Heart left ventricle (tissue), 13 donors: Measurements from ENCODE around the gene MGST2.

Experiments
- CTCF ChIP-seq, 12 donors: fragments of 200-600 bp; sonication (generic) in 4 of 12; IDR thresholded peaks; one replicate each; pipeline versions ENCODE4 v1.5.0 to v1.8.0; 2018 to 2022; ENCODE audit warnings: antibody characterized with exemption in 12 of 12, mild to moderate bottlenecking in 5 of 12
- POLR2A ChIP-seq, 2 donors: fragments of 450-650 bp; IDR thresholded peaks; one replicate each; pipeline ENCODE4 v1.6.1; 2017; ENCODE audit warnings: antibody characterized with exemption in 2 of 2, mild to moderate bottlenecking in 2 of 2, moderate library complexity in 2 of 2
- donor health status: ischemic (EF 13 %, LVEDD 7.1; RV severe dilation, severe dysfunction).
- donor health status: DM: no; HTN: yes; CAD: no.
- donor health status: DM: no; HTN: no; CAD: no.
- donor health status: ischemic (EF 25% LVEDD 6.9; RV normal size, moderate dysfunction).
- donor health status: ischemic (EF 25% LVEDD 5.7; RV mildly dilated, moderate dysfunction).
- donor health status: ischemic (EF 35%, LVEDD 5.7; RV mildly dilated, moderate dysfunction).
- donor health status: nonischemic (EF 11% LVEDD 7.7; RV severe dilation, severe dysfunction).
- donor health status: DM: yes; HTN: yes; CAD: no.
- donor health status: PGD.
- donor health status: ischemic (EF 29% LVEDD 5.4; RV normal size, mild dysfunction).
- donor health status: nonischemic (EF 23%, LVEDD 6.1; RV moderate dilation, normal function).

DNA sequence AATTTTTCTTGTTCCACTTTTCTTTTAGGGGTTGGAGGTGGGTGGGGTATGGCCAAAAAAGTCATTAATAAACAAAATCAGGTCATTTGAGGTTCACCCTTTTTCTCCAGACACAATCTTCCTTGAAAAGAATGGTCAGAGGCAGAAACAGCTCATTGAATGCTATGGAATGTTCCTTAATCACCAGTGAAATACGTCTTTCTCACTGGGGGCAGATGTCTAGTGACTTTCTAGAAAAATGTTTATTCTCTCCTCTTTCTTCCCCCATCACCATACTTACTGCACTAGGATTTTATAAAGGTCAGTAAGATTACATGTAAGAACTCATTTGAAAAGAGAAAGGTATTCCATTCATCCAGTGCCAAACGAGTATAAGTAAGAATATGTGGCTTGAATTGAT lies 44.5 kb downstream of the MGST2 start:
- TF ChIP-seq CTCF (IDR thresholded peaks at IDR 0.05) (no peak), POLR2A (IDR thresholded peaks at IDR 0.05) (no peak)
